GM12878 (cell line): ENCODE data around the gene FBXO5.

Experiments
- EZH2 ChIP-seq: IDR thresholded peaks from 2 replicates; pipeline ENCODE4 v1.6.1; 2012; ENCODE audit warnings: low read depth, mild to moderate bottlenecking, control low read depth, inconsistent platforms, low read length, borderline replicate concordance; ENCODE audit not compliant: control insufficient read depth
- HDAC2 ChIP-seq: fragments of 200-600 bp; sonication (generic); IDR thresholded peaks from 2 replicates; pipeline ENCODE4 v1.6.1; 2017
- PAX5 ChIP-seq: IDR thresholded peaks from 2 replicates; pipeline ENCODE4 v1.6.1; 2011; ENCODE audit warnings: low read depth, low read length, borderline replicate concordance
- POLR2A ChIP-seq: IDR thresholded peaks from 2 replicates; pipeline ENCODE4 v1.6.1; 2011; ENCODE audit warnings: low read depth, mild to moderate bottlenecking, low read length
- POLR2AphosphoS5 ChIP-seq: IDR thresholded peaks from 2 replicates; pipeline ENCODE4 v1.6.1; 2011; ENCODE audit warnings: mild to moderate bottlenecking, low read length, inconsistent platforms
- RAD21 ChIP-seq: IDR thresholded peaks from 2 replicates; pipeline ENCODE4 v1.6.1; 2011; ENCODE audit warnings: mild to moderate bottlenecking, low read depth, low read length, moderate library complexity; ENCODE audit not compliant: insufficient read depth
- RAD51 ChIP-seq: fragments of 450-650 bp; IDR thresholded peaks from 2 replicates; pipeline ENCODE4 v1.6.1; 2016; ENCODE audit warnings: moderate library complexity, mild to moderate bottlenecking, inconsistent platforms
- SMAD1 ChIP-seq: fragments of 450-650 bp; IDR thresholded peaks from 2 replicates; pipeline ENCODE4 v1.6.1; 2018; ENCODE audit warnings: mild to moderate bottlenecking, low read depth; ENCODE audit not compliant: partially characterized antibody
- ZNF274 ChIP-seq: IDR thresholded peaks from one replicate; pipeline ENCODE4 v1.8.0; 2011; ENCODE audit not compliant: insufficient read length, insufficient read depth
- TF ChIP-seq, protein P1 (sequence below), 3 experiments: IDR thresholded peaks in 2 of 3; conservative IDR thresholded peaks in 1 of 3; 2 replicates each; pipeline ENCODE4 v1.5.1; 2011; ENCODE audit warnings: low read depth in 3 of 3, low read length in 3 of 3, mild to moderate bottlenecking in 3 of 3, control low read depth in 2 of 3, moderate library complexity in 2 of 3, inconsistent platforms in 1 of 3, mixed read lengths in 1 of 3; ENCODE audit not compliant: control insufficient read depth in 2 of 3, insufficient read depth in 1 of 3; ENCODE audit errors: extremely low read depth in 1 of 3

DNA sequence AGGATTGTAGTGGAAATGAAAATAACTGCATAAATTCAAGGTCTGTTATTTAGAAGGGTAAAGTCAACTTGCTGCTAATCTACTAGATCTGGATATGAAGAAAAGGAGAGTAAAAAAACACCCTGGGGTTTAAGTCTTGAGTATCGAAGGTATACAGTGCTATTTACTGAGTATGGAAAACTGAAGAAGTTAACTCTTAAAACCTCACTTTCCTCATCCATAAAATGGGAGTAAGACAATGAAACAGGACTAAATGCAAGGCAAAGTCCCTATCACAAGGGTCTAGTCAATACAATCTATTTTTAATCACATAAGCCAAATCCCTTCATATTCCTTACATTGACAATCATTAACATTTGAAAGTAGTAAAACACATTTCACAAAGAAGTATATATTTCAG lies 2.2 kb downstream of the FBXO5 start:
- TF ChIP-seq SMAD1 (no peak), EZH2 (no peak), HDAC2 (no peak), POLR2A (no peak), ZNF274 (no peak), POLR2AphosphoS5 (no peak), RAD51 (no peak), PAX5 (no peak), RAD21 (no peak)
- TF ChIP-seq, protein P1, sequence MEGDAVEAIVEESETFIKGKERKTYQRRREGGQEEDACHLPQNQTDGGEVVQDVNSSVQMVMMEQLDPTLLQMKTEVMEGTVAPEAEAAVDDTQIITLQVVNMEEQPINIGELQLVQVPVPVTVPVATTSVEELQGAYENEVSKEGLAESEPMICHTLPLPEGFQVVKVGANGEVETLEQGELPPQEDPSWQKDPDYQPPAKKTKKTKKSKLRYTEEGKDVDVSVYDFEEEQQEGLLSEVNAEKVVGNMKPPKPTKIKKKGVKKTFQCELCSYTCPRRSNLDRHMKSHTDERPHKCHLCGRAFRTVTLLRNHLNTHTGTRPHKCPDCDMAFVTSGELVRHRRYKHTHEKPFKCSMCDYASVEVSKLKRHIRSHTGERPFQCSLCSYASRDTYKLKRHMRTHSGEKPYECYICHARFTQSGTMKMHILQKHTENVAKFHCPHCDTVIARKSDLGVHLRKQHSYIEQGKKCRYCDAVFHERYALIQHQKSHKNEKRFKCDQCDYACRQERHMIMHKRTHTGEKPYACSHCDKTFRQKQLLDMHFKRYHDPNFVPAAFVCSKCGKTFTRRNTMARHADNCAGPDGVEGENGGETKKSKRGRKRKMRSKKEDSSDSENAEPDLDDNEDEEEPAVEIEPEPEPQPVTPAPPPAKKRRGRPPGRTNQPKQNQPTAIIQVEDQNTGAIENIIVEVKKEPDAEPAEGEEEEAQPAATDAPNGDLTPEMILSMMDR (IDR thresholded peaks at IDR 0.05 in 2 of 3, conservative IDR thresholded peaks at IDR 0.05 in 1 of 3; ENCODE audit: control insufficient read depth in 2 of 3, extremely low read depth in 1 of 3, insufficient read depth in 1 of 3, low read depth in 3 of 3, low read length in 3 of 3), result no peak
